CD14-positive monocyte (primary cell): Measurements from ENCODE around the gene ANKRD13A. TPM values are rescaled to one million over a fixed set of nuclear protein-coding genes. Genes with fewer than 3 reads are reported as not detected.

Experiments
- DNase-seq, 3 donors: peaks; one replicate each; pipeline ENCODE4 v3.0.0-alpha.2; 2011 to 2022
- H2AFZ ChIP-seq: 2 replicates; pipeline ENCODE4 v1.6.0; 2012; ENCODE audit warnings: mild to moderate bottlenecking, low read depth, low read length, inconsistent platforms; ENCODE audit not compliant: insufficient read depth, poor library complexity, severe bottlenecking
- H3K27ac ChIP-seq, 2 donors: 1 replicate in 1 of 2; 2 replicates in 1 of 2; pipeline ENCODE4 v1.5.1; 2012 to 2013; ENCODE audit warnings: low read length in 2 of 2, control low read depth in 1 of 2, inconsistent platforms in 1 of 2, low read depth in 1 of 2, mild to moderate bottlenecking in 1 of 2
- H3K27me3 ChIP-seq, 2 donors: one replicate each; pipeline versions ENCODE4 v1.6.0 to v1.6.1; 2011 to 2013; ENCODE audit warnings: low read length in 2 of 2; ENCODE audit not compliant: control insufficient read depth in 2 of 2, insufficient read depth in 2 of 2
- H3K36me3 ChIP-seq, 2 donors: replicated peaks in 1 of 2; 1 replicate in 1 of 2; 2 replicates in 1 of 2; pipeline versions ENCODE4 v1.5.1 to v1.6.1; 2012 to 2013; ENCODE audit warnings: low read length in 2 of 2, control low read depth in 1 of 2, inconsistent platforms in 1 of 2, mild to moderate bottlenecking in 1 of 2; ENCODE audit not compliant: insufficient read depth in 2 of 2, control insufficient read depth in 1 of 2
- H3K4me1 ChIP-seq, 2 donors: 1 replicate in 1 of 2; 2 replicates in 1 of 2; pipeline versions ENCODE4 v1.5.1 to v1.6.1; 2012 to 2013; ENCODE audit warnings: low read length in 2 of 2, control low read depth in 1 of 2, inconsistent platforms in 1 of 2, mild to moderate bottlenecking in 1 of 2, moderate library complexity in 1 of 2; ENCODE audit not compliant: insufficient read depth in 2 of 2, control insufficient read depth in 1 of 2
- H3K4me2 ChIP-seq: replicated peaks from 2 replicates; pipeline ENCODE3; 2012; ENCODE audit warnings: low read length, moderate library complexity, mild to moderate bottlenecking; ENCODE audit not compliant: poor library complexity, severe bottlenecking; ENCODE audit errors: extremely low read depth
- H3K4me3 ChIP-seq, 3 experiments: fragments of 200-600 bp in 1 of 3; sonication (generic) in 1 of 3; replicated peaks in 1 of 3; 1 replicate in 2 of 3; 2 replicates in 1 of 3; pipeline ENCODE4 v1.5.1; 2011 to 2013; ENCODE audit warnings: low read length in 3 of 3, mild to moderate bottlenecking in 3 of 3, control low read depth in 2 of 3, low read depth in 2 of 3, inconsistent platforms in 1 of 3, moderate library complexity in 1 of 3
- H3K79me2 ChIP-seq: 2 replicates; pipeline ENCODE4 v1.6.0; 2012; ENCODE audit warnings: mild to moderate bottlenecking, control low read depth, inconsistent platforms, low read length, moderate library complexity; ENCODE audit not compliant: insufficient read depth
- H3K9ac ChIP-seq: 2 replicates; pipeline ENCODE4 v1.6.0; 2017; ENCODE audit warnings: low read length, mild to moderate bottlenecking; ENCODE audit not compliant: insufficient read depth, poor library complexity, severe bottlenecking
- H3K9me3 ChIP-seq, 2 donors: replicated peaks in 1 of 2; 1 replicate in 1 of 2; 2 replicates in 1 of 2; pipeline versions ENCODE4 v1.5.1 to v1.6.1; 2012 to 2013; ENCODE audit warnings: low read length in 2 of 2, control low read depth in 1 of 2; ENCODE audit not compliant: control insufficient read depth in 1 of 2, insufficient read depth in 1 of 2
- H4K20me1 ChIP-seq: 2 replicates; pipeline ENCODE4 v1.6.0; 2012; ENCODE audit warnings: mild to moderate bottlenecking, low read length, control low read depth, moderate library complexity; ENCODE audit not compliant: insufficient read depth
- H3K27ac Mint-ChIP-seq, 7 donors: one replicate each; pipeline ENCODE4 v1.8.0; 2020; ENCODE audit warnings: mild to moderate bottlenecking in 7 of 7, mixed read lengths in 7 of 7, moderate library complexity in 6 of 7, inconsistent platforms in 2 of 7
- H3K27me3 Mint-ChIP-seq, 3 donors: one replicate each; pipeline ENCODE4 v1.8.0; 2021 to 2022; ENCODE audit warnings: low read depth in 3 of 3, mild to moderate bottlenecking in 3 of 3, mixed read lengths in 3 of 3, moderate library complexity in 3 of 3, inconsistent platforms in 1 of 3
- H3K36me3 Mint-ChIP-seq, 2 donors: one replicate each; pipeline ENCODE4 v1.8.0; 2020; ENCODE audit warnings: mixed read lengths in 2 of 2, inconsistent platforms in 1 of 2, mild to moderate bottlenecking in 1 of 2
- H3K4me1 Mint-ChIP-seq: one replicate; pipeline ENCODE4 v1.8.0; 2020; ENCODE audit warnings: mild to moderate bottlenecking, mixed read lengths
- H3K4me3 Mint-ChIP-seq, 2 donors: one replicate each; pipeline ENCODE4 v1.8.0; 2020; ENCODE audit warnings: mild to moderate bottlenecking in 2 of 2, mixed read lengths in 2 of 2, moderate library complexity in 1 of 2
- H3K9me3 Mint-ChIP-seq, 7 donors: one replicate each; pipeline ENCODE4 v1.8.0; 2020 to 2022; ENCODE audit warnings: mixed read lengths in 7 of 7, mild to moderate bottlenecking in 6 of 7, moderate library complexity in 6 of 7, inconsistent platforms in 2 of 7
- WGBS: methylation state at CpG from one replicate; pipeline ENCODE4 v1.1.5; 2013; ENCODE audit warnings: missing lambda C conversion rate; ENCODE audit not compliant: insufficient coverage; 5-methylcytosine and 5-hydroxymethylcytosine counted together
- intact Hi-C, 2 donors: fragments of 100-400 bp; cut with micrococcal nuclease; formaldehyde crosslinking; loops; one replicate each; pipeline versions ENCODE4 v1.15.0 to v1.15.1; 2023
- polyA plus RNA-seq, 3 donors: library from polyadenylated mRNA; depleted of rRNA in 1 of 3; unstranded in 2 of 3; stranded (reverse) in 1 of 3; fragments of 300-500 nt in 2 of 3; fragments of >200 nt in 1 of 3; fragmentation: Illumina TruSeq in 2 of 3; gene quantifications; 1 replicate in 2 of 3; 2 replicates in 1 of 3; pipeline ENCODE4 v1.2.3, GENCODE V29; 2012 to 2021
- TF ChIP-seq, protein P1 (sequence below): fragments of 200-600 bp; IDR thresholded peaks from one replicate; pipeline ENCODE4 v1.8.0; 2022; ENCODE audit warnings: antibody characterized with exemption, mild to moderate bottlenecking

ANKRD13A gene
- polyA plus RNA-seq, 3 donors: 42.8 to 89.3 (median 46.8) TPM

- no peak overlapping the region for H2AFZ ChIP-seq
- H3K4me3 ChIP-seq: no peak overlapping the region
- peaks cover 10 to 38% (median 33%) of the 10 kb centered on the region in 7 donors for H3K9me3 Mint-ChIP-seq
- peaks cover 12 to 40% of the 10 kb centered on the region in 2 donors for H3K36me3 ChIP-seq
- H3K4me3 Mint-ChIP-seq: no peak overlapping the region
- TF ChIP-seq, protein P1, sequence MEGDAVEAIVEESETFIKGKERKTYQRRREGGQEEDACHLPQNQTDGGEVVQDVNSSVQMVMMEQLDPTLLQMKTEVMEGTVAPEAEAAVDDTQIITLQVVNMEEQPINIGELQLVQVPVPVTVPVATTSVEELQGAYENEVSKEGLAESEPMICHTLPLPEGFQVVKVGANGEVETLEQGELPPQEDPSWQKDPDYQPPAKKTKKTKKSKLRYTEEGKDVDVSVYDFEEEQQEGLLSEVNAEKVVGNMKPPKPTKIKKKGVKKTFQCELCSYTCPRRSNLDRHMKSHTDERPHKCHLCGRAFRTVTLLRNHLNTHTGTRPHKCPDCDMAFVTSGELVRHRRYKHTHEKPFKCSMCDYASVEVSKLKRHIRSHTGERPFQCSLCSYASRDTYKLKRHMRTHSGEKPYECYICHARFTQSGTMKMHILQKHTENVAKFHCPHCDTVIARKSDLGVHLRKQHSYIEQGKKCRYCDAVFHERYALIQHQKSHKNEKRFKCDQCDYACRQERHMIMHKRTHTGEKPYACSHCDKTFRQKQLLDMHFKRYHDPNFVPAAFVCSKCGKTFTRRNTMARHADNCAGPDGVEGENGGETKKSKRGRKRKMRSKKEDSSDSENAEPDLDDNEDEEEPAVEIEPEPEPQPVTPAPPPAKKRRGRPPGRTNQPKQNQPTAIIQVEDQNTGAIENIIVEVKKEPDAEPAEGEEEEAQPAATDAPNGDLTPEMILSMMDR: no peak
- H3K79me2 ChIP-seq: peaks cover 91% of the 10 kb centered on the region
- no peak overlapping the region for H3K27ac ChIP-seq
- WGBS: no CpG with 5 or more reads among the region's 4 CpGs
- H3K4me1 ChIP-seq: peaks cover 15 to 21% of the 10 kb centered on the region in 2 donors
- no peak for DNase-seq
- no peaks in the 10 kb centered on the region for H3K27me3 ChIP-seq
- peaks cover 31 to 55% of the 10 kb centered on the region in 2 donors for H3K36me3 Mint-ChIP-seq
- H3K27ac Mint-ChIP-seq: no peak overlapping the region
- H3K27me3 Mint-ChIP-seq: peaks cover 0 to 2% (median 2%) of the 10 kb centered on the region in 3 donors
- H3K4me2 ChIP-seq: no peak overlapping the region
- H3K9ac ChIP-seq: no peak overlapping the region
- H4K20me1 ChIP-seq: peaks cover 57% of the 10 kb centered on the region
- intact Hi-C loops: no loop called here
- H3K4me1 Mint-ChIP-seq: peaks cover 38% of the 10 kb centered on the region
- peaks cover 24 to 25% of the 10 kb centered on the region in 2 donors for H3K9me3 ChIP-seq
Measured at GRCh38 chr12:110004598-110004997, 5.4 kb downstream of the ANKRD13A start.

GRCh38 chr12:110005319-110005973, 6.2 kb downstream of the ANKRD13A start:
- Mint-ChIP-seq H3K27me3 (peaks cover 0 to 2% (median 2%) of the 10 kb centered on the region in 3 donors), H3K4me3 (no peak overlapping the region), H3K36me3 (peaks cover 36 to 62% of the 10 kb centered on the region in 2 donors), H3K27ac (peak overlapping the region in 5 of 7 donors; percentile 42 to 72 (median 61)), H3K4me1 (peaks cover 35% of the 10 kb centered on the region), H3K9me3 (peaks cover 10 to 38% (median 33%) of the 10 kb centered on the region in 7 donors)
- WGBS: 96% methylated on average over 4 of the region's 7 CpGs
- Histone ChIP-seq H3K79me2 (peaks cover 91% of the 10 kb centered on the region), H2AFZ (no peak overlapping the region), H3K27me3 (no peaks in the 10 kb centered on the region), H3K4me2 (no peak overlapping the region), H3K36me3 (peaks cover 12 to 40% of the 10 kb centered on the region in 2 donors), H4K20me1 (peaks cover 49% of the 10 kb centered on the region), H3K27ac (peak overlapping the region in 1 of 2 donors; percentile 8), H3K9ac (no peak overlapping the region), H3K9me3 (peaks cover 24 to 25% of the 10 kb centered on the region in 2 donors), H3K4me1 (peaks cover 11 to 18% of the 10 kb centered on the region in 2 donors), H3K4me3 (no peak overlapping the region)
- DNase-seq: no peak
- TF ChIP-seq, protein P1: no peak
- intact Hi-C loops: no loop called here
